ENCODE data around the gene HBA2.
"Not testable (repeated sequence)": the region's sequence is repeated elsewhere in the genome, so short reads cannot be mapped to it uniquely, and the experiment has no call there.

HBA2 gene

DNA sequence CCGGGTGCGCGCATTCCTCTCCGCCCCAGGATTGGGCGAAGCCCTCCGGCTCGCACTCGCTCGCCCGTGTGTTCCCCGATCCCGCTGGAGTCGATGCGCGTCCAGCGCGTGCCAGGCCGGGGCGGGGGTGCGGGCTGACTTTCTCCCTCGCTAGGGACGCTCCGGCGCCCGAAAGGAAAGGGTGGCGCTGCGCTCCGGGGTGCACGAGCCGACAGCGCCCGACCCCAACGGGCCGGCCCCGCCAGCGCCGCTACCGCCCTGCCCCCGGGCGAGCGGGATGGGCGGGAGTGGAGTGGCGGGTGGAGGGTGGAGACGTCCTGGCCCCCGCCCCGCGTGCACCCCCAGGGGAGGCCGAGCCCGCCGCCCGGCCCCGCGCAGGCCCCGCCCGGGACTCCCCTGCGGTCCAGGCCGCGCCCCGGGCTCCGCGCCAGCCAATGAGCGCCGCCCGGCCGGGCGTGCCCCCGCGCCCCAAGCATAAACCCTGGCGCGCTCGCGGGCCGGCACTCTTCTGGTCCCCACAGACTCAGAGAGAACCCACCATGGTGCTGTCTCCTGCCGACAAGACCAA lies at the start of gene HBA2:
HBA2 (plus strand) TSS at position 503 of the 568 bp plus-strand sequence; CDS start at position 540, 37 bp downstream.
- not testable (repeated sequence) for DNase-seq

DNA sequence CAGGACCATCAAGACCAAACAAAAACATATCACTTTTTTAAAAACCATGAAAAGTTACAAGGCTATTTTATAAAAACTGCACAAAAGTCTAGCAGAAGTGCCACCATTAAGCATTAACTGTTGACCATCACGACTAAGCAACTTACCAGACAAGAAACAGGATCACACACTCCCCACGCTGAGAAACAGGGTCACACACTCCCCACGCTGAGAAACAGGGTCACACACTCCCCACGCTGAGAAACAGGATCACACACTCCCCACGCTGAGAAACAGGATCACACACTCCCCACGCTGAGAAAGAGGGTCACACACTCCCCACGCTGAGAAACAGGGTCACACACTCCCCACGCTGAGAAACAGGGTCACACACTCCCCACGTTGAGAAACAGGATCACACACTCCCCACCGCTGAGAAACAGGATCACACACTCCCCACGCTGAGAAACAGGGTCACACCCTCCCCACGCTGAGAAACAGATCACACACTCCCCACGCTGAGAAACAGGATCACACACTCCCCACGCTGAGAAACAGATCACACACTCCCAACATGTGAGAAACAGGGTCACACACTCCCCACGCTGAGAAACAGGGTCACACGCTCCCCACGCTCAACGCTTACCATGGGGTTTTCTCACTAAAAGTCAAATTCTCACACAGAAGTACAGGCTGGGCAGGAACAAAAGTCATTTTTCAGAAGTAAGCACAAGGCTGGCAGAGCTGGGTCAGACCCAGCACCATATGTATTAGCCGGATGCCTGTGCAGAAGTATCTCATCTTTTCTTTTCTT lies 48.9 kb upstream of the HBA2 start:
- not testable (repeated sequence) for DNase-seq

GRCh38 chr16:125011-125410 lies 47.7 kb upstream of the HBA2 start:
- no peak for DNase-seq

DNA sequence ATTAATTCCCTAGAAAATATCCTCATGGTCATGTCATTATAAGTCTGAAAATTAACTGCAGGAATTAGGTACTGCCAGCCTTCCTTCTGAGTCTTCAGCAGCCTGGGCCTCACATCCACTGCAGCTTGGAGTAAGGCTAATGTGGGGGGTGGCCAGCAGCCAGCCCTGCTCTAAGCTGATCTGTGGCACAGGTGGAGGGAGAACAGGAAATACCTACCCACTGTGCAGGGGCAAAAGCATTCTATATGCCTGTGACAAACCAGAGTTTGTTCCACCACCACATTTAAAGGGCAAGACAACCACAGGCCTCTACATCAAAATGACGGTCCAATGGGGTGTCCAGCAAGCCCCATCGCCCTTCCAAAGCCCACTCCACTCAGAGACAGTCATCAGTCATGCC lies 43.6 kb upstream of the HBA2 start:
- no peak for DNase-seq

- no peak for DNase-seq
Measured at GRCh38 chr16:130533-131173, 42.0 kb upstream of the HBA2 start.

DNA sequence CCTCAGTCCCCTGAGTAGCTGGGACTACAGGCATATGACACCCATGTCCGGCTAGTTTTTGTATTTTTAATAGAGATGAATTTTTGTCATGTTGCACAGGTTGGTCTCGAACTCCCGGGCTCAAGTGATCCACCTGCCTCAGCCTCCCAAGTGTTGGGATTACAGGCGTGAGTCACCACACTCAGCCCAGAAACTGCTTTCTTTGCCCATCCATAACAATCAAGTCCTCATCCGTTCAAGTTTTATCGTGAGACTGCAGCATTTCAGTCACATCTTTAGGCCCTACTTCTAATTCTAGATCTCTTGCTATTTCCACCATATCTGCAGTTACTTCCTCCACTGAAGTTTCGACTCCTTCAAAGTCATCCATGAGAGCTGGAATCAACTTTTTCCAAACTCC lies 40.6 kb upstream of the HBA2 start:
- DNase-seq, result no peak

DNA sequence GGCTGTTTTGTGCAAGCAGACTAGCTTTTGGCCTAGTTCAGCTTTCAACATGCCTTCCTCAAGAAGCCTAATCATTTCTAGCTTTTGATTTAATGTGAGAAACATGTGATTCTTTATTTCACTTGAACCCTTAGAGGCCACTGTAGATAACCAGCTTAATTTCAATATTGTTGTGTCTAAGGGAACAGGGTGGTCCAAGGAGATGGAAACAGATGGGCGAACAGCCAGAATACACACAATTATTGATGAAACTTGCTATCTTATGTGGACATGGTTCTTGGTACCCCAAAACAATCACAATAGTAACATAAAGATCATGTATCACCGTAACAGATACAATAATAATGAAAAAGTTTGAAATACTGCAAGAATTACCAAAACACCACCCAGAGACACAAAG lies 39.0 kb upstream of the HBA2 start:
- DNase-seq, result no peak

- DNase-seq, result peak in 4 of 6 experiments; percentile 10 to 37 (median 26)
Measured at GRCh38 chr16:138049-138417, 34.6 kb upstream of the HBA2 start.

DNA sequence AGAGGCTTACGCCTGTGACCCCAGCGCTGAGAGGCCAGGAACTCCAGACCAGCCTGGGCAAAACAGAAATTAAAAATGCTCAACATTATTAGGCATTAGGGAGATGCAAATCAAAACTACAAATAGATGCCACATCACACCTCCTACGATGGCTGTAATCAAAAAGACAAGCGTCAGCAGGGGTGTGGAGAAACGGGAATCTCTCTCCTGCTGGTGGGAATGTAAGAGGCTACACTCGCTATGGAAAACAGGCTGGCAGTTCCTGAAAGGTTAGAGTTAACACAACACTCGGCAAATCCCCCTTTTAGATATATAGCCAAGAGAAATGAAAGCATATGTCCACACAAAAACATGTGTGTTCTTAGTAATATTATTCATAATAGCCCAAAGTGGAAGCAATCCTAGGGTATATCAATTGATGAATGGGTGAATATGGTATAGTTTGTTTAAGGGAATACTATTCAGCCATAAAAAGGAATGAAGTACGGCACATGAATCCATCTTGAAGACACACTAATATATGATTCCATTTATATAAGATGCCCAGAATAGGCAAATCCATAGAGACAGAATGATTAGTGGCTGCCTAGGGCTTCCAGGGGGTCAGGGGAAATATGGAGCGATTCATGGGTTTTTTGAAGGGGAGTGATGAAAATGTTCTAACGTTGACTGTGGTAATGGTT lies 32.4 kb upstream of the HBA2 start:
- no peak for DNase-seq

DNA sequence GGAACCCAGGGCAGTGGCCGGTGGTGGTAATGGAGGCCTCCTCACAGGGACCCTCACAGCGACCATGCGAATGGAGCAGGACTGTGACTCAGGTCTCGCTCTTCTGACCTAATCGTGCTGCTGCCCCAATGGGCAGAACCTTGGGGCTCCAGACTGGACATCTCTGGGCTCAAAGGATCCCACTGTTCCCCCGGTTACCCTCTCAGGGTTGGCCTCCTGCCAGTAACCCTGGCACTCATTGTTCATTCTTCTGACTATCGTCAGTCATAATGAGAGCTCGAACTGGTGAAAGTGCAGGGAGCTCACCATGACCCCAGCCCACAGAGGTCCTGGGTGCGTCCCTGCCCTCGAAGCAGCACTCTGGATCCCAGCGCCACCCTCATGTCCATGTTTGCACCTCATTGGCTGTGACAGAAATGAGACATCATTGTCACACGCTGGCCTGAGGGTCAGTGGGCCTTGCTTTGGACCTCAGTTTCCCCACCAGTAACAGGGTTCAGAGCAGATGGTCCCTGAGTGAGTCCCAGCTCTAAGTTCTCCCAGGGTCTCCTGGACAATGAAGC lies 30.2 kb upstream of the HBA2 start:
- no peak for DNase-seq

DNA sequence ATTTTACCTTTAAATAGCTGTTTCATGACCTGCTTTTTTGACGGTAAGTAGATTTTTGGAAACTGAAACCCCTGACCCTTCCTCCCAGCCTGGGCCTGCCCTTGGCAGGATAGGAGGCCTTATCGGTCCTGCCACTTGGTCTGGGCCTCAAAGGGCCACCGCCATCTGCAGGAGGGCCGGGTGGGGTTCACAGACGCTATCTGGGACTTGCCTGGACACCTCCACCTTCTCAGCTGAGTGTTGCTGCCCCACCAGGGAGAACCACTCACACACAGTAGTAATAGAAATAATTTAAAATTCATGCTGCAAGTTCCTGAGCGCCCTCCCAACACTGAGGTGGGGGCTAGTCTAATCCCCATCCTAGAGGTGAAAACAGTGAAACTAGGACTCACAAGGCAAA lies 29.6 kb upstream of the HBA2 start:
- no peak for DNase-seq

- no peak for DNase-seq
Measured at GRCh38 chr16:143456-143855, 29.2 kb upstream of the HBA2 start.

- no peak for DNase-seq
Measured at GRCh38 chr16:144797-145252, 27.9 kb upstream of the HBA2 start.

DNA sequence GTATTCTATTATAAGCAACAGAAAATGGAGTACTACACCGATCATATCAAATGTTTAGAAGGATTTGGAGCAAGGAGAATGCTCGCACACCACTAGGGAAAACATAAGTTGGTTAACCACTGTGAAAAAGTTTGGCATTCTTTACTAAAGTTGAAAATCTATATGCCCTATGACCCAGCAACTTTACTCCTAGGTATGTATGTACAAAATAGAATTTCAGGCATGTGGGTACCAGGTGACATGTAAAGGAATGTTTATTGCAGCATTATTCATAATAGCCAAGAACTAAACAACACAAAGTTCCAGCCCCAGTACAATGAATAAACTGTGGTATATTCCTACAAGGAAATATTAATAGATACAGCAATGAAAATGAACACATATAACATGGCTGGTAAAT lies 26.0 kb upstream of the HBA2 start:
- DNase-seq, result no peak

DNA sequence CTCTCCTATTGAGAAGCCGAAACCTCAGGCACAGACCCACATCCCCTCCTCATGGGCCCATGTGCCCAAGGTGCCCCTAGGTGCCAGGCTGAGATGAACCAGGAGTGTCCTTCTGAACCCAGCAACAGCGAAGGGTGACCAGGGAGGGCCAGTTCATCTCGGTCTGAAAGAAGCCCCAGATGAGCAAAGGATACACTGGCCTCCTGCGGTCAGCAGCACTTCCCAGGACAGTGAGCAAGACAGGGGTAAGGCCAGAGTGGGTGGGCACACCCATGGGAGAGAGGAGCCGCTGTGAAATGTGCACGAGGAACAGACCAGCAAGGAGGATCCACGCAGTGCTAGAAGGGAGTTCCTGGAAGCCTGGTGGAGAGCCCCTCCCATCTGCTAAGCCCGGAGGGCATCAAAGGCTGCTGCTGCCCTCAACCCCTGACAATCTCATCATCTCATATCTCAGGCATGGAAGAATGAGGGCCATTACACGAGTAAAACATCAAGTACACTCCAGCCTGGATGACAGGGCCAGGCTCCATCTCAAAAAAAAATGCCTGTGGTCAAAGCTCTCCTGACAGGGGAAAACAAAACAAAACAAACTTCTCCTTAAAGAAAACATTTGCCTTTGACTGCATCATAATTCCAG lies 23.5 kb upstream of the HBA2 start:
- no peak for DNase-seq

DNA sequence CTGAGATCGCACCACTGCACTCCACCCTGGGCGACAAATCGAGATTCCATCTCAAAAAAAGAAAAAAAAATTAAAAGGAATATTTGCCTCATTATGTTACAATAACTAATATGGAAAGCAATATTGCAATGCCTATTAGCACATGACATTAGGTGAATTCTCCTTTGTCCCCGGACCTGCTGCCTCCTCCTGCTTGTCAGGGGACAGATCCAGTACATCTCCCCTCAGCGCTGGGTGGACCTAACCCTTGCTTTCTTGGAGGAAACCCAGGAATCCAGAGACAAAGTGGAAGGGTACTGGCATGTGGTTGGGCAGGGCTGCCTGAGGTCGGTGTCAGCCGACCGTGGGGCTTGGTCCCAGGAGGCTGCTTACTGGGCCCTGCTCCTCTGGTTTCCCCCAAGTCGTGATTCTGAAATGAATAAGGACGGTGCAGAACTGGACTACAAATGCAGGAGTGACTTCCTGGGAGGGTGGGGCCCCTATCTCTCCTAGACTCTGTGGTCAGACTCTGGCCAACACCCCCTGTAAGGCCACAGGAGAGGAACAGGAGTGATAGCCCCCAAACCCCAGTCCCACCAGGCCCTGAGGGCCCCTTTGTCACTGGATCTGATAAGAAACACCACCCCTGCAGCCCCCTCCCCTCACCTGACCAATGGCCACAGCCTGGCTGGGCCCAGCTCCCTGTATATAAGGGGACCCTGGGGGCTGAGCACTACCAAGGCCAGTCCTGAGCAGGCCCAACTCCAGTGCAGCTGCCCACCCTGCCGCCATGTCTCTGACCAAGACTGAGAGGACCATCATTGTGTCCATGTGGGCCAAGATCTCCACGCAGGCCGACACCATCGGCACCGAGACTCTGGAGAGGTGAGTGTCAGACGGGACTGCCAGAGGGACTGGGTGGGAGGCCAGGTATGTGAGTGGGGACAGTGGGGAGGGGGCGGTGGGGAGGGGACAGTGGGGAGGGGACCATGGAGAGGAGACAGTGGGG lies 20.2 kb upstream of the HBA2 start, which contains the start of gene HBZ:
HBZ (plus strand) TSS at position 504 of the 988 bp plus-strand sequence; CDS start at position 770, 266 bp downstream.
- no peak for DNase-seq

GRCh38 chr16:153129-153521 lies 19.6 kb upstream of the HBA2 start:
- DNase-seq, result not testable (repeated sequence)

DNA sequence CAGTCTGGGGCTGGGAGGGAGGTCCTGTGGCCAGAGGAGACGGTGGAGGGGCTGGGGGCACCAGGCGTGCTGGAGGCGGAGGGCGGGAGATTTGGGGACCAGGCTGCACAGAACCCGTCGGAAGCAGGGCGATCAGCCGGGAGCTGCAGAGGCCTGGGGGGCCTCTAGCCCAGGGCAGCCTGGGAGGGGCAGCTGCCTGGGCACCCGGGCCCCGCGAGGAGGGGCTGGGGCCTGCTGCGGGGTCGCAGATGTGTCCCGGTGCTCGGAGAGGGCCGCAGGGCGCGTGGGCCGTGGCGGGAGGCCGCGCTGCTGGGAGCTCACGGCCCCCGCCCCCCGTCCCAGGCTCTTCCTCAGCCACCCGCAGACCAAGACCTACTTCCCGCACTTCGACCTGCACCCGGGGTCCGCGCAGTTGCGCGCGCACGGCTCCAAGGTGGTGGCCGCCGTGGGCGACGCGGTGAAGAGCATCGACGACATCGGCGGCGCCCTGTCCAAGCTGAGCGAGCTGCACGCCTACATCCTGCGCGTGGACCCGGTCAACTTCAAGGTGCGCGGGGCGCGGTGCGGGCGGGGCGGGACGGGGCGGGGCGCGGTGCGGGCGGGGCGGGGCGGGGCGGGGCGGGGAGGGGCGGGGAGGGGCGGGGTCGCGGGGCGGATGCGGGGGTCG lies 19.0 kb upstream of the HBA2 start:
- not testable (repeated sequence) for DNase-seq

DNA sequence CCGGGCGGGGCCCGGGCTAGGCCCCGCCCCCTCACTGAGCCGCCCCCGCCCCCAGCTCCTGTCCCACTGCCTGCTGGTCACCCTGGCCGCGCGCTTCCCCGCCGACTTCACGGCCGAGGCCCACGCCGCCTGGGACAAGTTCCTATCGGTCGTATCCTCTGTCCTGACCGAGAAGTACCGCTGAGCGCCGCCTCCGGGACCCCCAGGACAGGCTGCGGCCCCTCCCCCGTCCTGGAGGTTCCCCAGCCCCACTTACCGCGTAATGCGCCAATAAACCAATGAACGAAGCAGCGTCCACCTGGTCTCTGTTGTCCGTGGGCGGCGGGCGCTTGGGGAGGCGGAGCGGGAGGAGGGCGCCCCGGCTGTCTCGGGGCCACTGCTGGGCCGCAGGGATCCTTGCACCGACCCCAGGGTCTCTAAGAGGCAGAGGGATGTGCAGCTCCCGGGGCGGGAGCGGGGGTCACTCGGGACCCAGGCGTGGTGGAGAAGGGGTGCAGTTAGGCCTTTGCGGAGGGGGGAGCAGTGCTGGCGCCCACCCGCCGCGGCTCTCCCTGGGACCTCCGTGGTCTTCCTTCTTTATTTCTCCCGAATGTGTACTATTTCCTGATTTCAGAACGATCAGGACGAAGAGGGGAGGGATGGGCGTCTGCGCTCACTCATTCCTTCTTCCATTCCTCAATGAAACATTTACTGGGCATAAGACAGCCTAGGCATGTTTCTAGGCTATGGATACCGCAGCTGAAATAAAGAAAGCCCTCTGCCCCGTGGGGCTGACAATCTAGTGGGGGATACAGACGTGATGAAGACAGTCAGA lies 18.3 kb upstream of the HBA2 start:
- no peak for DNase-seq

DNA sequence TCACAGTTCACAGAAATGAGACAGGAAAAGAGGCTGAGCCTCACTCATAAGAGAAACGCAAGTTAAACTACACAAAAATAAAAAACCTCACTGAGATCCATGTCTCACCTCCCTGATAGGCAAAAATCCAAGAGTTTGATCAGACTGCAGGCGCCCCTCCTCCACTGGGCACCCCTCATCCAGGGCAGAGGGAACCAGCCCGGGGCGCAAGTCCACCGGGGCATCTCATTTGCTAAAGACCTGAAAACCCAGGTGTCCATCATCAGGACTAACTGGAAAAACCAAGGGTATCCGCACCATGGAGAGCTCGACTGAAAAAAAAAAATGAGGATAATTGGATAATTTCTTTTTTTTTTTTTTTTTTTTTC lies 17.7 kb upstream of the HBA2 start:
- no peak for DNase-seq
